ENCODE data around the gene CFAP97D2.

DNA sequence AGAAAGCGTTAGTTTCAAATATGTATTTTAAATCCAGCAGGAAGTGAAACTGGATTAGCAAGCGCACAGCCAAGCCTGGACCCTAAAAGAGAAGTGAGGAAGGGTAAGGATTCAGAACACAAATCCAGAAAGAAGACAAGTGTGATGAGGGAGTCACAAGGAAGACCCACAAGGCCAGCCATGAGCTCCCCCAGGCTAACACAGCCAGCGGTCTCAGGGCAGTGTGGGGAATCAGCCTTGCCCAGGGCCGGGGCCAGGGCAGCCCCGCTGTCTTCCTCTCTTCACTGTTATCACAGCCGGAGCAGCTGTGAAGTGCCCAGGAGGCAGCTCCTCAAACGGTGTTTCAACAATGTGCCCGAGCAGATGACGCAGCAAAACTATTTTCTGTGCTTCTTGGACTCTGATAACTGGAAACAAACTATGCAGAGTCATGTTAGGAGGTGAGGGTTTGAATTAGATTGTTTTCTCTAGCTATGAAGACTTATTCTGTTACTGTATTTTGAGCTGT, 43.5 kb downstream of the CFAP97D2 start:
- TF ChIP-seq, protein P1, sequence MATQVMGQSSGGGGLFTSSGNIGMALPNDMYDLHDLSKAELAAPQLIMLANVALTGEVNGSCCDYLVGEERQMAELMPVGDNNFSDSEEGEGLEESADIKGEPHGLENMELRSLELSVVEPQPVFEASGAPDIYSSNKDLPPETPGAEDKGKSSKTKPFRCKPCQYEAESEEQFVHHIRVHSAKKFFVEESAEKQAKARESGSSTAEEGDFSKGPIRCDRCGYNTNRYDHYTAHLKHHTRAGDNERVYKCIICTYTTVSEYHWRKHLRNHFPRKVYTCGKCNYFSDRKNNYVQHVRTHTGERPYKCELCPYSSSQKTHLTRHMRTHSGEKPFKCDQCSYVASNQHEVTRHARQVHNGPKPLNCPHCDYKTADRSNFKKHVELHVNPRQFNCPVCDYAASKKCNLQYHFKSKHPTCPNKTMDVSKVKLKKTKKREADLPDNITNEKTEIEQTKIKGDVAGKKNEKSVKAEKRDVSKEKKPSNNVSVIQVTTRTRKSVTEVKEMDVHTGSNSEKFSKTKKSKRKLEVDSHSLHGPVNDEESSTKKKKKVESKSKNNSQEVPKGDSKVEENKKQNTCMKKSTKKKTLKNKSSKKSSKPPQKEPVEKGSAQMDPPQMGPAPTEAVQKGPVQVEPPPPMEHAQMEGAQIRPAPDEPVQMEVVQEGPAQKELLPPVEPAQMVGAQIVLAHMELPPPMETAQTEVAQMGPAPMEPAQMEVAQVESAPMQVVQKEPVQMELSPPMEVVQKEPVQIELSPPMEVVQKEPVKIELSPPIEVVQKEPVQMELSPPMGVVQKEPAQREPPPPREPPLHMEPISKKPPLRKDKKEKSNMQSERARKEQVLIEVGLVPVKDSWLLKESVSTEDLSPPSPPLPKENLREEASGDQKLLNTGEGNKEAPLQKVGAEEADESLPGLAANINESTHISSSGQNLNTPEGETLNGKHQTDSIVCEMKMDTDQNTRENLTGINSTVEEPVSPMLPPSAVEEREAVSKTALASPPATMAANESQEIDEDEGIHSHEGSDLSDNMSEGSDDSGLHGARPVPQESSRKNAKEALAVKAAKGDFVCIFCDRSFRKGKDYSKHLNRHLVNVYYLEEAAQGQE (IDR thresholded peaks at IDR 0.05; ENCODE audit: low read depth): no peak
- TF ChIP-seq TAF1 (IDR thresholded peaks at IDR 0.05; ENCODE audit: low read depth): no peak
- TF ChIP-seq EP300 (IDR thresholded peaks at IDR 0.05; ENCODE audit: borderline replicate concordance): no peak
- TF ChIP-seq, protein P2, sequence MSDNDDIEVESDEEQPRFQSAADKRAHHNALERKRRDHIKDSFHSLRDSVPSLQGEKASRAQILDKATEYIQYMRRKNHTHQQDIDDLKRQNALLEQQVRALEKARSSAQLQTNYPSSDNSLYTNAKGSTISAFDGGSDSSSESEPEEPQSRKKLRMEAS (IDR thresholded peaks at IDR 0.05): no peak
- TF ChIP-seq ZBTB7A (IDR thresholded peaks at IDR 0.05; ENCODE audit: low read depth): no peak
- no peak for TF ChIP-seq RAD21 (IDR thresholded peaks at IDR 0.05; ENCODE audit: low read depth)
- no peak for TF ChIP-seq CREB1 (IDR thresholded peaks at IDR 0.05; ENCODE audit: low read depth)
- TF ChIP-seq CEBPB (IDR thresholded peaks at IDR 0.05): no peak
- no peak for TF ChIP-seq YY1 (IDR thresholded peaks at IDR 0.05; ENCODE audit: low read depth)
- no peak for TF ChIP-seq TCF12 (IDR thresholded peaks at IDR 0.05; ENCODE audit: low read depth)
- no peak for TF ChIP-seq TEAD4 (IDR thresholded peaks at IDR 0.05)
- TF ChIP-seq, protein P3, sequence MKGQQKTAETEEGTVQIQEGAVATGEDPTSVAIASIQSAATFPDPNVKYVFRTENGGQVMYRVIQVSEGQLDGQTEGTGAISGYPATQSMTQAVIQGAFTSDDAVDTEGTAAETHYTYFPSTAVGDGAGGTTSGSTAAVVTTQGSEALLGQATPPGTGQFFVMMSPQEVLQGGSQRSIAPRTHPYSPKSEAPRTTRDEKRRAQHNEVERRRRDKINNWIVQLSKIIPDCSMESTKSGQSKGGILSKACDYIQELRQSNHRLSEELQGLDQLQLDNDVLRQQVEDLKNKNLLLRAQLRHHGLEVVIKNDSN (IDR thresholded peaks at IDR 0.05): no peak

All from Ishikawa (cell line).